ENCODE measurements around the gene KIAA1210.

GRCh38 chrX:119121341-119121740, 6.3 kb downstream of the KIAA1210 start:
- TF ChIP-seq CTCF (conservative IDR thresholded peaks at IDR 0.05) (no peak), EZH2 (IDR thresholded peaks at IDR 0.05; ENCODE audit: low read depth) (no peak)

All from PC-9 (cell line).